Raji (cell line): ENCODE data around the gene TULP3.

Source experiments
- POLR2A ChIP-seq: IDR thresholded peaks from 2 replicates; pipeline ENCODE4 v1.6.1; 2011; ENCODE audit warnings: low read depth, low read length, control low read depth; ENCODE audit not compliant: insufficient read depth

Gene TULP3

GRCh38 chr12:2955888-2956287, 65.2 kb downstream of the TULP3 start:
- no peak for TF ChIP-seq POLR2A

GRCh38 chr12:2957816-2958431, 67.2 kb downstream of the TULP3 start:
- no peak for TF ChIP-seq POLR2A

- TF ChIP-seq POLR2A = no peak
Measured at GRCh38 chr12:2958432-2959191, 67.9 kb downstream of the TULP3 start.

DNA sequence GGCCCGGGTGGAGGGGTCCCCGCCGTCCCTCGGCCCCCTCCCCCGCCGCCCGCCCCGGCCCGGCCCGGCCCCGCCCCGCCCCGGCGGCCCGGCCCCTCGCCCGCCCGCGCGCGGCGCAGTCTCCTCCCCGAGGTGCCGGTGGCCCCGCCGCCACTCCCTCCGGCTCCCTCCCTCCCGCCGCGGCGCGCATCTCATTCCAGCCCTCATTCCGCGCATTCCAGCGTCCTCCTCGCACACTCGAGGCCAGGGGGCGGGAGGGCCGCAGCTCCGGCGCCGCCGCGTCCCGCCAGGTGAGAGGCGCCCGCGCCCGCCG, 68.5 kb downstream of the TULP3 start, which contains the start of gene TEAD4:
TEAD4 (plus strand) TSS at position 206 of the 313 bp plus-strand sequence.
- TF ChIP-seq POLR2A = no peak

GRCh38 chr12:2959505-2960389, 69.1 kb downstream of the TULP3 start:
- no peak for TF ChIP-seq POLR2A

- TF ChIP-seq POLR2A = no peak
Measured at GRCh38 chr12:2960390-2960956, 69.8 kb downstream of the TULP3 start.

GRCh38 chr12:2960996-2961616, 70.4 kb downstream of the TULP3 start:
- TF ChIP-seq POLR2A = no peak

DNA sequence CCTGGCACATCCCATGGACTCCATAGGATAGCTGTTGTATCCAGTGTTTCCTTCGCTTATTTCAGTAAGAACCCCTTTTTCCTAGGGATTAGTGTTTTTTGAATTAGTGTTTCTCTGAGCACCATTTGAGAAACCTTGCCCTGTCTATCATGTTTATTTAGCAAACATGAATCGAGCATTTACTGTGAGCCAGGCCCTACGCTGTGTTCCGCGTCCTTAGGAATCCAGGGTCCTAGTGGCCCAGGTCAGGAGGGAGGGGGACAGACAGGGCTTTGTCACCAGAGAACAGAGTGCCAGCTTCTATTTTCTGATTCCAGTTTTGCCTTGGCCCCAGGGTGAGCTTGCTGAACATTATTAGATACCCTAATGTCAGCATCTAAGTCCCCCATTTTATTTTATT, 71.0 kb downstream of the TULP3 start:
- TF ChIP-seq POLR2A = no peak

DNA sequence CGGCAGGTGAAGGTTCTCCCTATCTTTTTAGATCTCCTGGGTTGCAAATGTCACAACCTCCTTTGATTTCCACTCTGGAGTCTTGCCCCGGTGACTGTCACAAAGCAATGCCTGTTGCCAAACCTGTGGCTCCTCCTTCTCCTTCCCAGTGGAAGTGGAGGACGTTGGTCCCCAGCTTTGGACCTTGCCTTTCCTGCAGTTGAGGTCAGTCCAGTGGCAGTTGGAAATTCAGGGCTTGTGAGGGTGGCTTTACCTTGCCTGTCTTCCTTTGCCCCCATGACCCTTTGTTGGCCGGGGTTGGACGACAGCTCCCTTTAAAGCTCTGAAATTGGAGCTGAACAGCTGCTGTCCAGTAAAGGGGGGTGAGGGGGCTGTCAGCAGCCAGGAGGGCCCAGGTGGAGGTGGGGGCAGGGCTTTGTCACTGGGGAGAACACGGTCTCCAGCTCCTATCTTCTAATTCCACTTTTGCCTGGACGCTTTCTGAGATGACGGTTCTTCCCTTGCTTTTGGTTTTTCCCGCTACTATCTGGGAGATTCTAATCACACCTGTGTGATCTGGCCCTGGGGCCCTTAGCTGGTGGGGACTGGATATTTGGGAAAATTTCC, 72.6 kb downstream of the TULP3 start:
- TF ChIP-seq POLR2A = no peak

- no peak for TF ChIP-seq POLR2A
Measured at GRCh38 chr12:2963760-2964292, 73.1 kb downstream of the TULP3 start.

DNA sequence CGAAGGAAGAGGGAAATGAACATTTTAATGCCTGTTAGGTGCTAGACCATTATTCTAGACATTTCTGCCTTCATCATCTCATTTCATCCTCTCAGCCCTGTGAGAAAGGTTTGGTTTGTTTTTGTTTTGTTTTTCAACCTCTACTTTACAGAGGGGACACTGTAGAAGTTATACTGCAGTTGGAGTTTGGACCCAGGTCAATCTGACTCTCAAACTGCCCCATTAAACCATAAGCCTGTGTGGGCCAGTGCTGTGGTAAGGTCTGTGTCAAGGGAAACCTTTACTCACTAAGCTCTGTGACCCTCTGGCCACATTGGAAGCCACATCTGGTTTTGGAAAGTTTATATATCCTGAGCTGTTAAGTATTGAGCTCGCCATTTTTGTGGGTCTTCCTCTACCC, 77.0 kb downstream of the TULP3 start:
- TF ChIP-seq POLR2A = no peak

- TF ChIP-seq POLR2A = no peak
Measured at GRCh38 chr12:2970744-2971143, 80.1 kb downstream of the TULP3 start.

DNA sequence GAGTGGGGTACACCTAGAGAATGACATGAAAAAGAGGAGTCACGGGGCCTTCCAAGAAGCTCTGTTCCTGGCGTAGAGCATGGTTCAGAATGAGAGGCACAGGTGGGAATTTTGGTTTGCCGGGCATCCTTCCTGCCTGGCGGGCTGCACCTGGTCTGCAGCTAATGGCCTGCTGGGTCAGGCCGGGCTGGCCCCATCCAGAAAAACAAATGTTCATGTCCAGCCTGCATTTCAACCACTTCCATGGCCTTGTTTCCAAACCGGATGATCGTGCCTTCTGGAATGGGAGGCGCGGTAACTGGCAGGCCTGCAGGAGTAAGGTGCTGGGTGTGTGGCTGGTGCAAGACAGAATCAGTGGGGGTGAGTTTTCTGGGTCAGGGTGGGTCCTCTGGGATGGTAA, 82.9 kb downstream of the TULP3 start:
- TF ChIP-seq POLR2A = no peak

DNA sequence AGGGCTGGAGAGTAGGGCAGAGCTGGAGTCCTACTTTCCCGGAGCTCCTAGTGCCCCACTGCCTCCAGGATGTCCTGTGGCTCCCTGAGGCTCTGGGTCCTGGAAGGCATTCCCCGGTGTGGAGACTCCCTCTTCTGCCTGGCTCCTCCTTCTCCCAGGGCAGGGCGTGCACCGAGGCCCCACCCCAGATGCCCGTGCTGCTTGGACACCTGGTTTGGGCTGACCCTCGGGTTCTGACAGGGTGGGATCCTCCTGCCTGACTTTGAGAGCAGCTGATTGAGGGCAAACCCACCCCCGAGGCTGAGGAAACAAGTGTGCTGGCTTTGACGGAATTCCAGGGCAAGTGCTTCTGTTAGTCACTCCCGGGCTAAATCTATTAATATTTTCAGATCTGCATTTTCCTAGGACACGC, 83.9 kb downstream of the TULP3 start:
- no peak for TF ChIP-seq POLR2A
